H1 (cell line): ENCODE results near the gene DIP2B.

Experiments
- CTCF ChIP-seq, 3 experiments: IDR thresholded peaks; 1 replicate in 2 of 3; 2 replicates in 1 of 3; pipeline versions ENCODE4 v1.5.1 to v1.6.1; 2011; ENCODE audit warnings: low read length in 3 of 3, mild to moderate bottlenecking in 3 of 3, inconsistent platforms in 2 of 3, low read depth in 1 of 3, moderate library complexity in 1 of 3; ENCODE audit not compliant: insufficient read depth in 1 of 3; ENCODE audit errors: control extremely low read depth in 1 of 3
- EZH2 ChIP-seq: fragments of 200-600 bp; sonication (generic); IDR thresholded peaks from 2 replicates; pipeline ENCODE4 v1.7.1; 2012; ENCODE audit warnings: low read depth, mild to moderate bottlenecking, moderate library complexity, low read length, inconsistent platforms; ENCODE audit not compliant: severe bottlenecking
- GABPA ChIP-seq: IDR thresholded peaks from 2 replicates; pipeline ENCODE4 v1.6.1; 2011; ENCODE audit warnings: mild to moderate bottlenecking, low read length, moderate library complexity, borderline replicate concordance; ENCODE audit not compliant: insufficient read depth
- POLR2A ChIP-seq, 2 experiments: IDR thresholded peaks; 1 replicate in 1 of 2; 2 replicates in 1 of 2; pipeline ENCODE4 v1.6.1; 2011; ENCODE audit warnings: low read depth in 2 of 2, low read length in 2 of 2, mild to moderate bottlenecking in 2 of 2; ENCODE audit errors: control extremely low read depth in 1 of 2
- RXRA ChIP-seq: IDR thresholded peaks from 2 replicates; pipeline ENCODE4 v1.6.1; 2011; ENCODE audit warnings: low read depth, mild to moderate bottlenecking, low read length, moderate library complexity; ENCODE audit not compliant: insufficient read depth
- SP2 ChIP-seq: IDR thresholded peaks from 2 replicates; pipeline ENCODE4 v1.6.1; 2012; ENCODE audit warnings: mild to moderate bottlenecking, low read length, inconsistent platforms
- TEAD4 ChIP-seq: IDR thresholded peaks from 2 replicates; pipeline ENCODE4 v1.6.1; 2012; ENCODE audit warnings: low read depth, low read length, inconsistent platforms, mixed read lengths
- ZNF274 ChIP-seq: IDR thresholded peaks from 2 replicates; pipeline ENCODE4 v1.7.0; 2012; ENCODE audit warnings: low read length, borderline replicate concordance; ENCODE audit errors: extremely low read depth

DNA sequence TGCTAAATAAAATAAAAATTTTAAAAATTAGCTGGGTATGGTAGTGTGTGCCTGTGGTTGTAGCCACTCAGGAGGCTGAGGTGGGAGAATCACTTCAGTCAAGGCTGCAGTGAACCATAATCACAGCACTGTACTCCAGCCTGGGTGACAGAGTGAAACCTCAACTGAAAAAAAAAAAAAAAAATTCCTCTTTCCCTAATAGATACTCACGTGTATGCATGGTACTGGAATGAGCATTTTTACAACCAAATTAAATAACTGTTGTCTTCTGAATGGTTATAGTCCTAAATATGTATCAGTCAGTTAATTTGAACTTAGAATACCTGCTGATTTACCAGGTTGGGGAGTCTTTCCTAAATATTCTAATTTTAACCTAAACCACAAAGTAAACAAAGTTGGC lies 160.8 kb downstream of the DIP2B start:
- TF ChIP-seq RXRA (no peak), TEAD4 (no peak), CTCF (IDR thresholded peaks at IDR 0.05; ENCODE audit: control extremely low read depth in 1 of 3, insufficient read depth in 1 of 3, low read depth in 1 of 3, low read length in 3 of 3) (no peak), EZH2 (no peak), POLR2A (IDR thresholded peaks at IDR 0.05; ENCODE audit: control extremely low read depth in 1 of 2, low read depth in 2 of 2, low read length in 2 of 2) (no peak), ZNF274 (no peak), SP2 (no peak), GABPA (no peak)
